HG03066 (cell line): Measurements from ENCODE around the gene CREM.

Experiments
- ATAC-seq: cut with Tn5 transposase; IDR thresholded peaks from one replicate; pipeline ENCODE4 v1.9.1; 2021; ENCODE audit warnings: low read depth; ENCODE audit not compliant: unreplicated experiment

Gene CREM

DNA sequence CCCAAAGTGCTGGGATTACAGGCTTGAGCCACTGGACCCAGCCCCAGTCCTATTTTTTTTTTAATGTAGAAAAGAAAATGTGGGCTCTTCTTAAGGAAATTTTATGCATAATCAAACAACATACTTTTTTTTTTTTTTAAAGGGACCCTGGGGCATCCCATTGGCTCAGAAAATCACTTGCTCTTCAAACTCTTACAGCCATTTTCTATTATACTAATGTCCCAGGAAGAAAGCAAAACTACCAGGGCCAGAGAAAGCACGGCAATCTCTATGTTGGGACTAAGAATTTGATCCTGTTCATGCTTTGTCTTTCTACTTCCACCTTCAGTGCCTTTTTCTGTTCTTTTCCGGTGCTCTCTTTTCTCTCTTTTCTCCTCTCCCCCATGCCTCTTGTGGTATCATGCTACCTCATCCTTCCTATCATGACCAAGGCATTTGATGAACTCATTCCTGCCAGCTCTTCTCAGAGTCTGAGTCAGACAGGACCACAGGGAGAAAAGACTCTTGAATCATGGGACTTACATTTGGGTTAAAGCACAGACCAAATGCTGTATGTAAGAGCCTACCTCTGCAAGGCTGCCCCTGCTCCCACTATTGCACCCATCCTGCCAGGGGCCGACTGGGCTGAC is 133.2 kb downstream of the CREM start:
- no peak for ATAC-seq

- no peak for ATAC-seq
Measured at GRCh38 chr10:35262436-35262835, 135.8 kb downstream of the CREM start.
